HepG2 (cell line): Measurements from ENCODE around the gene ZFAND2B. TPM values are rescaled to one million over a fixed set of nuclear protein-coding genes. Genes with fewer than 3 reads are reported as not detected.

ENCODE experiments used
- ATAD3A ChIP-seq: sonication (generic); formaldehyde crosslinking; IDR thresholded peaks from 2 replicates; pipeline ENCODE4 v1.4.0; 2020; ENCODE audit warnings: missing genetic modification reagents
- CEBPB ChIP-seq: IDR thresholded peaks from 2 replicates; pipeline ENCODE4 v1.6.1; 2011; ENCODE audit warnings: low read depth, low read length, improper control_type of control experiment, borderline replicate concordance
- EHMT2 ChIP-seq: fragments of 200-600 bp; sonication (generic); IDR thresholded peaks from 2 replicates; pipeline ENCODE4 v1.7.0; 2017; ENCODE audit warnings: antibody characterized with exemption, low read depth, low read length, borderline replicate concordance
- ELF1 ChIP-seq: sonication (generic); formaldehyde crosslinking; IDR thresholded peaks from 2 replicates; pipeline ENCODE4 v1.4.0; 2020; ENCODE audit warnings: missing genetic modification reagents
- HNF4G ChIP-seq, 2 experiments: sonication (generic) in 1 of 2; formaldehyde crosslinking in 1 of 2; IDR thresholded peaks; 2 replicates each; pipeline versions ENCODE4 v1.4.0 to v1.6.1; 2011 to 2020; ENCODE audit warnings: borderline replicate concordance in 2 of 2, low read depth in 2 of 2, mild to moderate bottlenecking in 2 of 2, low read length in 1 of 2, missing genetic modification reagents in 1 of 2, moderate library complexity in 1 of 2
- MAFG ChIP-seq: sonication (generic); formaldehyde crosslinking; IDR thresholded peaks from 2 replicates; pipeline ENCODE4 v1.5.1; 2020; ENCODE audit warnings: mild to moderate bottlenecking, missing genetic modification reagents
- NONO ChIP-seq, 2 experiments: fragments of 450-650 bp in 1 of 2; sonication (generic) in 1 of 2; formaldehyde crosslinking in 1 of 2; IDR thresholded peaks in 1 of 2; conservative IDR thresholded peaks in 1 of 2; 2 replicates each; pipeline versions ENCODE4 v1.6.1 to v1.8.0; 2017 to 2022; ENCODE audit warnings: mild to moderate bottlenecking in 1 of 2, missing genetic modification reagents in 1 of 2, moderate library complexity in 1 of 2
- NR2C2 ChIP-seq: sonication (generic); formaldehyde crosslinking; IDR thresholded peaks from 2 replicates; pipeline ENCODE4 v1.4.0; 2020; ENCODE audit warnings: missing genetic modification reagents, mild to moderate bottlenecking, moderate library complexity, borderline replicate concordance
- PHF5A ChIP-seq: IDR thresholded peaks from one replicate; pipeline ENCODE4 v1.6.1; 2018; ENCODE audit warnings: low read depth, missing genetic modification reagents; ENCODE audit not compliant: unreplicated experiment
- REPIN1 ChIP-seq: sonication (generic); formaldehyde crosslinking; IDR thresholded peaks from 2 replicates; pipeline ENCODE4 v1.8.0; 2022; ENCODE audit warnings: missing genetic modification reagents, low read depth, mild to moderate bottlenecking, borderline replicate concordance
- SIX4 ChIP-seq: sonication (generic); formaldehyde crosslinking; IDR thresholded peaks from 2 replicates; pipeline ENCODE4 v1.4.0; 2020; ENCODE audit warnings: missing genetic modification reagents
- ZBTB33 ChIP-seq: sonication (generic); formaldehyde crosslinking; IDR thresholded peaks from 2 replicates; pipeline ENCODE4 v1.4.0; 2020; ENCODE audit warnings: missing genetic modification reagents
- ZIK1 ChIP-seq: sonication (generic); formaldehyde crosslinking; IDR thresholded peaks from 2 replicates; pipeline ENCODE4 v1.5.0; 2020; ENCODE audit warnings: mild to moderate bottlenecking, low read depth, missing genetic modification reagents, borderline replicate concordance
- ZNF766 ChIP-seq: sonication (generic); formaldehyde crosslinking; IDR thresholded peaks from 2 replicates; pipeline ENCODE4 v1.5.0; 2020; ENCODE audit warnings: missing genetic modification reagents, borderline replicate concordance
- polyA plus RNA-seq, 8 experiments: library from polyadenylated mRNA; depleted of rRNA in 3 of 8; stranded (reverse) in 7 of 8; unstranded in 1 of 8; fragments of >200 nt; fragmentation: Illumina TruSeq in 4 of 8; extraction: Trizol in 4 of 8; gene quantifications; 2 replicates each; pipeline versions ENCODE4 v1.2.1 to v1.2.3, GENCODE V29; 2011 to 2016; ENCODE audit warnings: low read depth in 4 of 8, missing spikeins in 1 of 8, mixed read lengths in 1 of 8; ENCODE audit not compliant: insufficient read depth in 1 of 8
- total RNA-seq, 5 experiments: library from RNA; depleted of rRNA; stranded (reverse); fragments of >200 nt; fragmentation: Illumina TruSeq; extraction: Trizol; gene quantifications; 2 replicates each; pipeline ENCODE4 v1.2.3, GENCODE V29; 2016; ENCODE audit warnings: low read depth in 1 of 5
- TF ChIP-seq, protein P1 (sequence below): sonication (generic); formaldehyde crosslinking; conservative IDR thresholded peaks from 2 replicates; pipeline ENCODE4 v1.8.0; 2022; ENCODE audit warnings: mild to moderate bottlenecking, moderate library complexity, missing genetic modification reagents
- TF ChIP-seq, protein P2 (sequence below): sonication (generic); formaldehyde crosslinking; IDR thresholded peaks from 2 replicates; pipeline ENCODE4 v1.5.1; 2020; ENCODE audit warnings: mild to moderate bottlenecking, moderate library complexity, missing genetic modification reagents
- TF ChIP-seq, protein P3 (sequence below): sonication (generic); formaldehyde crosslinking; IDR thresholded peaks from 2 replicates; pipeline ENCODE4 v1.5.1; 2020; ENCODE audit warnings: missing genetic modification reagents, mild to moderate bottlenecking, borderline replicate concordance
- TF ChIP-seq, protein P4 (sequence below): sonication (generic); formaldehyde crosslinking; IDR thresholded peaks from 2 replicates; pipeline ENCODE4 v1.8.0; 2022; ENCODE audit warnings: missing genetic modification reagents, mild to moderate bottlenecking, moderate library complexity, borderline replicate concordance

The ZFAND2B gene
- total and polyA plus RNA-seq, 2 of the 13 experiments (the other 11 are each of a cell fraction or from before 2014, with no cell fraction given), result 53.3 to 115 TPM

DNA sequence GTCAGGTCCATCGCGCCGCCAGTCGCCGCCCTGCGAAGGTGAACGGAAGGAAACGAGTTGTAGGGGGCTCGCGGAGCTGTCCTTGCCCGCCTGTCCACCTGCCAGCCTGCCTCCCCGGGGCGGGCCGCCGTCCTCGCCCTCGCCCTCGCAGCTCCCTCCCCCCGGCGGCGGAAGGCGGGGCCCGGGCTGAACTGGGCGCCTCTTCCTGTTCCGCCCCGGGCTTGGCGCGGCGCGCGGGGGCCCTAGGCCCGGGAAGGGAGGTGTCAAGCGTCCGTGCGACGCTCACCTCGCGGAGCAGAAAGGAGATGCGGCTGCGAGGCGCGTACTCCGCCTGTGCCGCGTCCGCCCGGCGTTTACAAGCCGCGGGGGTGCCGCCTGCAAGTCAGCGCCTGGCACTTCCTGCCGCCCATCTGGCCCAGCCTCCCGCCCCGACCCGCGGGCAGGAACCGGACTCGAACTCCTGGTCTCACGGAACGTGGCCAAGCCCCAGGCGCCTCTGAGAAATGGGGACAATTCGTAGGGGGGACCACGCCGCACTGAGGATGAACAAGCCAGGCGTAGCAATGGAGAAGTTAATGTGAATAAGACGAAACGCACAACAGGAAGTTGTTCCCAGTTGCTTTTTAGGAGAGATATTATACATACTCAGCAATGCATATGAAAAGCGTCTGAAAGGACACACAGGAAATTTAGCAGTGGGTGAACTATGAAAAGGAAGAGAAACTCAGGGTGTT lies 29.6 kb upstream of the ZFAND2B start, which contains the start of gene CNPPD1 (continued):
- TF ChIP-seq, protein P1, sequence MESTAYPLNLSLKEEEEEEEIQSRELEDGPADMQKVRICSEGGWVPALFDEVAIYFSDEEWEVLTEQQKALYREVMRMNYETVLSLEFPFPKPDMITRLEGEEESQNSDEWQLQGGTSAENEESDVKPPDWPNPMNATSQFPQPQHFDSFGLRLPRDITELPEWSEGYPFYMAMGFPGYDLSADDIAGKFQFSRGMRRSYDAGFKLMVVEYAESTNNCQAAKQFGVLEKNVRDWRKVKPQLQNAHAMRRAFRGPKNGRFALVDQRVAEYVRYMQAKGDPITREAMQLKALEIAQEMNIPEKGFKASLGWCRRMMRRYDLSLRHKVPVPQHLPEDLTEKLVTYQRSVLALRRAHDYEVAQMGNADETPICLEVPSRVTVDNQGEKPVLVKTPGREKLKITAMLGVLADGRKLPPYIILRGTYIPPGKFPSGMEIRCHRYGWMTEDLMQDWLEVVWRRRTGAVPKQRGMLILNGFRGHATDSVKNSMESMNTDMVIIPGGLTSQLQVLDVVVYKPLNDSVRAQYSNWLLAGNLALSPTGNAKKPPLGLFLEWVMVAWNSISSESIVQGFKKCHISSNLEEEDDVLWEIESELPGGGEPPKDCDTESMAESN (CRISPR knock-in tag), result peak; percentile 99
- TF ChIP-seq ZNF766 (CRISPR knock-in tag) (peak; percentile 89), CEBPB (no peak), ZIK1 (CRISPR knock-in tag) (no peak), PHF5A (CRISPR knock-in tag) (peak; percentile 96), ATAD3A (CRISPR knock-in tag) (no peak), MAFG (CRISPR knock-in tag) (0 out of 2 replicates have a peak, but pooled peaks have one; percentile 50), SIX4 (CRISPR knock-in tag) (peak; percentile 47; the same call in 1 of the 2 replicates), NONO (IDR thresholded peaks at IDR 0.05) (no peak), NONO (CRISPR knock-in tag; conservative IDR thresholded peaks at IDR 0.05) (peak; percentile 96), NR2C2 (peak; percentile 75; the same call in 1 of the 2 replicates), HNF4G (IDR thresholded peaks at IDR 0.05; ENCODE audit: borderline replicate concordance, low read depth, low read length) (no peak), HNF4G (CRISPR knock-in tag; IDR thresholded peaks at IDR 0.05; ENCODE audit: borderline replicate concordance, low read depth) (peak; percentile 89), REPIN1 (peak; percentile 97), ZBTB33 (CRISPR knock-in tag) (no peak; the same call in 1 of the 2 replicates), EHMT2 (no peak), ELF1 (CRISPR knock-in tag) (peak; percentile 83)
- TF ChIP-seq, protein P2, sequence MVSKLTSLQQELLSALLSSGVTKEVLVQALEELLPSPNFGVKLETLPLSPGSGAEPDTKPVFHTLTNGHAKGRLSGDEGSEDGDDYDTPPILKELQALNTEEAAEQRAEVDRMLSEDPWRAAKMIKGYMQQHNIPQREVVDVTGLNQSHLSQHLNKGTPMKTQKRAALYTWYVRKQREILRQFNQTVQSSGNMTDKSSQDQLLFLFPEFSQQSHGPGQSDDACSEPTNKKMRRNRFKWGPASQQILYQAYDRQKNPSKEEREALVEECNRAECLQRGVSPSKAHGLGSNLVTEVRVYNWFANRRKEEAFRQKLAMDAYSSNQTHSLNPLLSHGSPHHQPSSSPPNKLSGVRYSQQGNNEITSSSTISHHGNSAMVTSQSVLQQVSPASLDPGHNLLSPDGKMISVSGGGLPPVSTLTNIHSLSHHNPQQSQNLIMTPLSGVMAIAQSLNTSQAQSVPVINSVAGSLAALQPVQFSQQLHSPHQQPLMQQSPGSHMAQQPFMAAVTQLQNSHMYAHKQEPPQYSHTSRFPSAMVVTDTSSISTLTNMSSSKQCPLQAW (CRISPR knock-in tag), result peak; percentile 86
- TF ChIP-seq, protein P3, sequence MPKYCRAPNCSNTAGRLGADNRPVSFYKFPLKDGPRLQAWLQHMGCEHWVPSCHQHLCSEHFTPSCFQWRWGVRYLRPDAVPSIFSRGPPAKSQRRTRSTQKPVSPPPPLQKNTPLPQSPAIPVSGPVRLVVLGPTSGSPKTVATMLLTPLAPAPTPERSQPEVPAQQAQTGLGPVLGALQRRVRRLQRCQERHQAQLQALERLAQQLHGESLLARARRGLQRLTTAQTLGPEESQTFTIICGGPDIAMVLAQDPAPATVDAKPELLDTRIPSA (CRISPR knock-in tag), result peak; percentile 98
- TF ChIP-seq, protein P4, sequence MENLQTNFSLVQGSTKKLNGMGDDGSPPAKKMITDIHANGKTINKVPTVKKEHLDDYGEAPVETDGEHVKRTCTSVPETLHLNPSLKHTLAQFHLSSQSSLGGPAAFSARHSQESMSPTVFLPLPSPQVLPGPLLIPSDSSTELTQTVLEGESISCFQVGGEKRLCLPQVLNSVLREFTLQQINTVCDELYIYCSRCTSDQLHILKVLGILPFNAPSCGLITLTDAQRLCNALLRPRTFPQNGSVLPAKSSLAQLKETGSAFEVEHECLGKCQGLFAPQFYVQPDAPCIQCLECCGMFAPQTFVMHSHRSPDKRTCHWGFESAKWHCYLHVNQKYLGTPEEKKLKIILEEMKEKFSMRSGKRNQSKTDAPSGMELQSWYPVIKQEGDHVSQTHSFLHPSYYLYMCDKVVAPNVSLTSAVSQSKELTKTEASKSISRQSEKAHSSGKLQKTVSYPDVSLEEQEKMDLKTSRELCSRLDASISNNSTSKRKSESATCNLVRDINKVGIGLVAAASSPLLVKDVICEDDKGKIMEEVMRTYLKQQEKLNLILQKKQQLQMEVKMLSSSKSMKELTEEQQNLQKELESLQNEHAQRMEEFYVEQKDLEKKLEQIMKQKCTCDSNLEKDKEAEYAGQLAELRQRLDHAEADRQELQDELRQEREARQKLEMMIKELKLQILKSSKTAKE (CRISPR knock-in tag), result peak; percentile 87
